ENCODE results near the gene RNF212. TPM values are rescaled to one million over a fixed set of nuclear protein-coding genes. Genes with fewer than 3 reads are reported as not detected.

Gene RNF212
- total and polyA plus RNA-seq, 9 of the 15 experiments (the other 6 are each of a cell fraction or from before 2014, with no cell fraction given): 0.04 TPM; not detected in 8

- H3K4me2 ChIP-seq (ENCODE audit: insufficient read depth, low read length): peak overlapping the region; percentile 48
- 36% methylated on average over 16 of the region's 16 CpGs for WGBS (ENCODE audit: insufficient coverage, low coverage, missing lambda C conversion rate)
- H3K4me3 ChIP-seq: no peak overlapping the region
Observed at GRCh38 chr4:1030559-1030958, 82.8 kb downstream of the RNF212 start.

More at GRCh38 chr4:1030559-1030958, 82.8 kb downstream of the RNF212 start:
- H3K27ac ChIP-seq (ENCODE audit: extremely low read depth, low read depth, low read length): no peak overlapping the region
- FAIRE-seq: no peak
- ChIA-PET CTCF (ENCODE audit: low intra/inter-chr PET ratio) (no interaction called here), POLR2A (interaction anchor here (0.6 to 1.6 kb wide), 4 partner anchors 13 to 263 kb away, joined by 3 to 6 read pairs (median 4); no protein-coding TSS in a partner anchor)
- peak in 3 of 4 experiments; percentile 50 to 60 (median 57) for DNase-seq (ENCODE audit: extremely low read depth in 1 of 4, low spot score in 3 of 4)
- no peaks in the 10 kb centered on the region for H3K79me2 ChIP-seq (ENCODE audit: control insufficient read depth, insufficient read depth, low read length)
- in situ Hi-C loops (cut with MboI) (no loop called here), intact Hi-C loops (cut with micrococcal nuclease) (no loop called here)
- no TSS peak for BruUV-seq (replicated peaks)
- H4K20me1 ChIP-seq (replicated peaks; ENCODE audit: control insufficient read depth, insufficient read depth, low read length): no peaks in the 10 kb centered on the region
- peaks cover 3 to 90% of the 10 kb centered on the region in 2 experiments; a peak in 4 of 5 replicates for H3K4me1 ChIP-seq (replicated peaks in 1 of 2; ENCODE audit: control insufficient read depth in 2 of 2, insufficient read depth in 2 of 2, low read length in 2 of 2)
- peak overlapping the region; percentile 85 for H2AFZ ChIP-seq (ENCODE audit: low read depth, low read length)
- no peaks in the 10 kb centered on the region; the same call in 1 of the 2 replicates for H3K9me3 ChIP-seq (replicated peaks; ENCODE audit: control insufficient read depth, insufficient read depth, low read depth, low read length)
- ATAC-seq: peak; percentile 46
- peaks cover 6% of the 10 kb centered on the region; the same call in 2 of the 3 replicates for H3K36me3 ChIP-seq (ENCODE audit: control insufficient read depth, insufficient read depth, low read length)
- TF ChIP-seq ZFX (CRISPR knock-in tag; IDR thresholded peaks at IDR 0.05): peak; percentile 20; the same call in 1 of the 2 replicates
- peak; percentile 12; the same call in 1 of the 2 replicates for TF ChIP-seq L3MBTL2 (IDR thresholded peaks at IDR 0.05)
- peak in 1 of 2 experiments; percentile 39 for TF ChIP-seq E2F6 (IDR thresholded peaks at IDR 0.05; ENCODE audit: borderline replicate concordance in 1 of 2, extremely low read depth in 1 of 2, insufficient read depth in 1 of 2, insufficient read length in 1 of 2, low read depth in 1 of 2, low read length in 1 of 2, poor library complexity in 1 of 2, severe bottlenecking in 1 of 2)
- TF ChIP-seq MLLT1 (IDR thresholded peaks at IDR 0.05): no peak
- peak overlapping the region in 1 of 2 experiments; percentile 89; a peak in 2 of 4 replicates for H3K9ac ChIP-seq (ENCODE audit: insufficient read depth in 1 of 2, low read depth in 2 of 2, low read length in 2 of 2)
- H3K9me1 ChIP-seq (ENCODE audit: control insufficient read depth, insufficient read depth, low read length): no peaks in the 10 kb centered on the region
- H3K27me3 ChIP-seq (ENCODE audit: control insufficient read depth in 2 of 2, insufficient read depth in 2 of 2, low read length in 2 of 2): 0 out of 5 replicates have a peak, but pooled peaks cover 0 to 6% of the 10 kb centered on the region in 2 experiments

Data from K562 (cell line).